ENCODE data around the gene ITFG1. TPM values are rescaled to one million over a fixed set of nuclear protein-coding genes. Genes with fewer than 3 reads are reported as not detected.

Gene ITFG1
- total and polyA plus RNA-seq, 2 of the 13 experiments (the other 11 are each of a cell fraction or from before 2014, with no cell fraction given): 74.5 to 150 TPM

DNA sequence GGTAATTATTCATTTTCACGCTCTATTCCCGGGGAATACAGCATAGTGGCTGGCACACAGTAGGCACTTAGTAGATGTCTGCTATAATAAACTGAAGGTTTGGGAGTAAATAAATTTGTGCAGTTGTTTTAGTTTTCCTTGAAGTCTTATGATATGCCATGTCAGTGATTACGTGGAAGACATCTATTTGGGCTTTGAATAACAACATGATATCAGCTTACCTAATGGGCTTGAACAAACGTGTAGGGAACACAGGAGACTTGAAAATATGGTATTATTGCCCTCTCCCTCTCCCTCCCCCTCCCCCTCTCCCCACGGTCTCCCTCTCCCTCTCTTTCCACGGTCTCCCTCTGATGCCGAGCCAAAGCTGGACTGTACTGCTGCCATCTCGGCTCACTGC lies 280.8 kb downstream of the ITFG1 start:
- ChIA-PET CTCF (ENCODE audit: low intra/inter-chr PET ratio, low total read pairs) (no interaction called here), POLR2A (no interaction called here)
- FAIRE-seq (no peak), ATAC-seq (no peak), DNase-seq (ENCODE audit: low spot score) (no peak)
- intact Hi-C loops (cut with micrococcal nuclease; ENCODE audit: unreplicated experiment): no loop called here
- H3K9me3 ChIP-seq (ENCODE audit: low read length): no peaks in the 10 kb centered on the region
- no peak overlapping the region for H3K9ac ChIP-seq (ENCODE audit: insufficient read depth, low read depth, low read length)
- in situ Hi-C loops (cut with HindIII; ENCODE audit: extremely low pct_ligation_motif_present, low pct_unique_long_range_greater_than_20kb): no loop called here
- no peak overlapping the region for H2AFZ ChIP-seq (ENCODE audit: low read length)
- H4K20me1 ChIP-seq (ENCODE audit: insufficient read depth, low read length): no peaks in the 10 kb centered on the region
- WGBS (ENCODE audit: low lambda C conversion rate): 94% methylated on average over 8 of the region's 8 CpGs
- no peak overlapping the region for H3K4me3 ChIP-seq (replicated peaks in 1 of 3; ENCODE audit: insufficient read depth in 1 of 3, low read depth in 2 of 3, low read length in 3 of 3)
- no TSS peak for BruUV-seq (replicated peaks)
- no peak overlapping the region for H3K27ac ChIP-seq (ENCODE audit: extremely low read length, insufficient read depth, low read length)
- H3K36me3 ChIP-seq (replicated peaks in 1 of 2; ENCODE audit: control insufficient read depth in 1 of 2, insufficient read depth in 2 of 2, low read length in 2 of 2): no peaks in the 10 kb centered on the region
- H3K27me3 ChIP-seq (ENCODE audit: control insufficient read depth in 1 of 2, insufficient read depth in 2 of 2, low read length in 2 of 2): no peaks in the 10 kb centered on the region
- peaks cover 12% of the 10 kb centered on the region for H3K4me1 ChIP-seq (ENCODE audit: insufficient read depth, low read length)
- TF ChIP-seq HNRNPK (IDR thresholded peaks at IDR 0.05; ENCODE audit: low read depth, low read length, poor library complexity, severe bottlenecking): peak; percentile 73
- TF ChIP-seq SCMH1 (CRISPR knock-in tag; IDR thresholded peaks at IDR 0.05; ENCODE audit: borderline replicate concordance): no peak
- no peak overlapping the region for H3K4me2 ChIP-seq (ENCODE audit: low read depth, low read length)
- no peaks in the 10 kb centered on the region for H3K79me2 ChIP-seq (ENCODE audit: insufficient read depth, low read length)

DNA sequence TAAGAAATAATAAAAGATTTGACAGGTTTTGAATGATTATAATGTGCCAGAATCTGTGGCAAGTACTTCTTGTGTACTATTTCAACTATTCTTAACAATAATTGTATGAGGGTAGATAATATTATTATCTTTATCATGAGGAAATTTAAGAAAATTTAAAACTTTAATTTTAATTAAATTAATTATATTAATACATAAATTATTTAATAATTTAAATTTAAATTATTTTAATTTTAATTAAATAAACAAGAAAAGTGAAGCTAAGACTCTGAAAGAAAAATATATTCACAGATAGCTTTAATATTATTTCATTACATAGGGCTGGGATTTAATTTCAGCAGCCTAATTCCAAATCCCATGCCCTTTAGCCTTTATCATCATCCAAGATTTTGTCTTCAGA lies 285.7 kb downstream of the ITFG1 start:
- Histone ChIP-seq H3K79me2 (ENCODE audit: insufficient read depth, low read length) (no peaks in the 10 kb centered on the region), H3K27me3 (ENCODE audit: control insufficient read depth in 1 of 2, insufficient read depth in 2 of 2, low read length in 2 of 2) (no peaks in the 10 kb centered on the region), H2AFZ (ENCODE audit: low read length) (no peak overlapping the region), H3K27ac (ENCODE audit: extremely low read length, insufficient read depth, low read length) (no peak overlapping the region), H3K9ac (ENCODE audit: insufficient read depth, low read depth, low read length) (no peak overlapping the region), H3K4me2 (ENCODE audit: low read depth, low read length) (no peak overlapping the region), H3K4me1 (ENCODE audit: insufficient read depth, low read length) (no peaks in the 10 kb centered on the region), H3K36me3 (replicated peaks in 1 of 2; ENCODE audit: control insufficient read depth in 1 of 2, insufficient read depth in 2 of 2, low read length in 2 of 2) (no peaks in the 10 kb centered on the region), H3K4me3 (replicated peaks in 1 of 3; ENCODE audit: insufficient read depth in 1 of 3, low read depth in 2 of 3, low read length in 3 of 3) (no peak overlapping the region), H3K9me3 (ENCODE audit: low read length) (no peaks in the 10 kb centered on the region), H4K20me1 (ENCODE audit: insufficient read depth, low read length) (no peaks in the 10 kb centered on the region)
- no peak for TF ChIP-seq ZNF562 (CRISPR knock-in tag; IDR thresholded peaks at IDR 0.05; ENCODE audit: borderline replicate concordance)
- no peak for TF ChIP-seq KDM1A (CRISPR knock-in tag; IDR thresholded peaks at IDR 0.05)
- no peak for TF ChIP-seq ZNF737 (CRISPR knock-in tag; IDR thresholded peaks at IDR 0.05; ENCODE audit: borderline replicate concordance)
- TF ChIP-seq, protein P1, sequence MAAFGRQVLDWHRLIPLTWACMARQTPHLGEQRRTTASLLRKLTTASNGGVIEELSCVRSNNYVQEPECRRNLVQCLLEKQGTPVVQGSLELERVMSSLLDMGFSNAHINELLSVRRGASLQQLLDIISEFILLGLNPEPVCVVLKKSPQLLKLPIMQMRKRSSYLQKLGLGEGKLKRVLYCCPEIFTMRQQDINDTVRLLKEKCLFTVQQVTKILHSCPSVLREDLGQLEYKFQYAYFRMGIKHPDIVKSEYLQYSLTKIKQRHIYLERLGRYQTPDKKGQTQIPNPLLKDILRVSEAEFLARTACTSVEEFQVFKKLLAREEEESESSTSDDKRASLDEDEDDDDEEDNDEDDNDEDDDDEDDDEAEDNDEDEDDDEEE (CRISPR knock-in tag; IDR thresholded peaks at IDR 0.05): no peak
- no peak for TF ChIP-seq TAF1 (CRISPR knock-in tag; IDR thresholded peaks at IDR 0.05)
- TF ChIP-seq ZNF343 (CRISPR knock-in tag; IDR thresholded peaks at IDR 0.05): no peak
- TF ChIP-seq, protein P2, sequence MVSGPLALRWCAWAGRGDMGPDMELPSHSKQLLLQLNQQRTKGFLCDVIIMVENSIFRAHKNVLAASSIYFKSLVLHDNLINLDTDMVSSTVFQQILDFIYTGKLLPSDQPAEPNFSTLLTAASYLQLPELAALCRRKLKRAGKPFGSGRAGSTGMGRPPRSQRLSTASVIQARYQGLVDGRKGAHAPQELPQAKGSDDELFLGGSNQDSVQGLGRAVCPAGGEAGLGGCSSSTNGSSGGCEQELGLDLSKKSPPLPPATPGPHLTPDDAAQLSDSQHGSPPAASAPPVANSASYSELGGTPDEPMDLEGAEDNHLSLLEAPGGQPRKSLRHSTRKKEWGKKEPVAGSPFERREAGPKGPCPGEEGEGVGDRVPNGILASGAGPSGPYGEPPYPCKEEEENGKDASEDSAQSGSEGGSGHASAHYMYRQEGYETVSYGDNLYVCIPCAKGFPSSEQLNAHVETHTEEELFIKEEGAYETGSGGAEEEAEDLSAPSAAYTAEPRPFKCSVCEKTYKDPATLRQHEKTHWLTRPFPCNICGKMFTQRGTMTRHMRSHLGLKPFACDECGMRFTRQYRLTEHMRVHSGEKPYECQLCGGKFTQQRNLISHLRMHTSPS (CRISPR knock-in tag; IDR thresholded peaks at IDR 0.05; ENCODE audit: low read depth): no peak
- TF ChIP-seq, protein P3, sequence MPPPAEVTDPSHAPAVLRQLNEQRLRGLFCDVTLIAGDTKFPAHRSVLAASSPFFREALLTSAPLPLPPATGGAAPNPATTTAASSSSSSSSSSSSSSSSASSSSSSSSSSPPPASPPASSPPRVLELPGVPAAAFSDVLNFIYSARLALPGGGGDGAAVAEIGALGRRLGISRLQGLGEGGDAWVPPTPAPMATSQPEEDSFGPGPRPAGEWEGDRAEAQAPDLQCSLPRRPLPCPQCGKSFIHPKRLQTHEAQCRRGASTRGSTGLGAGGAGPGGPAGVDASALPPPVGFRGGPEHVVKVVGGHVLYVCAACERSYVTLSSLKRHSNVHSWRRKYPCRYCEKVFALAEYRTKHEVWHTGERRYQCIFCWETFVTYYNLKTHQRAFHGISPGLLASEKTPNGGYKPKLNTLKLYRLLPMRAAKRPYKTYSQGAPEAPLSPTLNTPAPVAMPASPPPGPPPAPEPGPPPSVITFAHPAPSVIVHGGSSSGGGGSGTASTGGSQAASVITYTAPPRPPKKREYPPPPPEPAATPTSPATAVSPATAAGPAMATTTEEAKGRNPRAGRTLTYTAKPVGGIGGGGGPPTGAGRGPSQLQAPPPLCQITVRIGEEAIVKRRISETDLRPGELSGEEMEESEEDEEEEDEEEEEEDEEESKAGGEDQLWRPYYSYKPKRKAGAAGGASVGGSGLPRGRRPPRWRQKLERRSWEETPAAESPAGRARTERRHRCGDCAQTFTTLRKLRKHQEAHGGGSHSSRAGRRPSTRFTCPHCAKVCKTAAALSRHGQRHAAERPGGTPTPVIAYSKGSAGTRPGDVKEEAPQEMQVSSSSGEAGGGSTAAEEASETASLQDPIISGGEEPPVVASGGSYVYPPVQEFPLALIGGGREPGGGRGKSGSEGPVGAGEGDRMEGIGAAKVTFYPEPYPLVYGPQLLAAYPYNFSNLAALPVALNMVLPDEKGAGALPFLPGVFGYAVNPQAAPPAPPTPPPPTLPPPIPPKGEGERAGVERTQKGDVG (CRISPR knock-in tag; IDR thresholded peaks at IDR 0.05; ENCODE audit: borderline replicate concordance): no peak
- no peak for TF ChIP-seq ZEB1 (IDR thresholded peaks at IDR 0.05; ENCODE audit: insufficient replicate concordance, low read depth)
- no peak for ATAC-seq
- ChIA-PET CTCF (ENCODE audit: low intra/inter-chr PET ratio, low total read pairs) (no interaction called here), POLR2A (no interaction called here)
- in situ Hi-C loops (cut with HindIII; ENCODE audit: extremely low pct_ligation_motif_present, low pct_unique_long_range_greater_than_20kb): no loop called here
- DNase-seq (ENCODE audit: low spot score): no peak
- FAIRE-seq: no peak
- no TSS peak for BruUV-seq (replicated peaks)
- intact Hi-C loops (cut with micrococcal nuclease; ENCODE audit: unreplicated experiment): no loop called here

Data from HepG2 (cell line).